ENCODE data around the gene CTNNA2.

CTNNA2 gene

GRCh38 chr2:80591233-80591632, 1078.4 kb downstream of the CTNNA2 start:
- WGBS (ENCODE audit: extremely low coverage, insufficient coverage, insufficient read length), result no CpG with 5 or more reads among the region's 2 CpGs
- H2BK5ac ChIP-seq (ENCODE audit: low read depth, low read length, poor library complexity), result no peak overlapping the region
- H4K91ac ChIP-seq (ENCODE audit: low read depth, low read length), result no peak overlapping the region
- no peak overlapping the region for H4K8ac ChIP-seq (ENCODE audit: low read depth, low read length)
- H3K4me1 ChIP-seq (ENCODE audit: control insufficient read depth in 1 of 2, insufficient read depth in 2 of 2, low read length in 2 of 2), result no peaks in the 10 kb centered on the region
- no peak overlapping the region for H3K4me3 ChIP-seq (ENCODE audit: low read depth, low read length)
- H3K36me3 ChIP-seq (ENCODE audit: control insufficient read depth in 1 of 2, insufficient read depth in 2 of 2, low read length in 2 of 2), result no peaks in the 10 kb centered on the region
- H2BK12ac ChIP-seq (ENCODE audit: low read length), result no peak overlapping the region
- no peak overlapping the region for H3K9ac ChIP-seq (ENCODE audit: low read length)
- no peaks in the 10 kb centered on the region for H3K79me2 ChIP-seq (ENCODE audit: control insufficient read depth, insufficient read depth, low read length, poor library complexity)
- no peak overlapping the region for H2AK5ac ChIP-seq (ENCODE audit: low read length)
- no peak overlapping the region for H3K23ac ChIP-seq (ENCODE audit: low read length)
- no peak overlapping the region for H3K4ac ChIP-seq (ENCODE audit: low read depth, low read length)
- H3K18ac ChIP-seq (ENCODE audit: low read length), result no peak overlapping the region
- H4K12ac ChIP-seq (ENCODE audit: low read depth, low read length), result no peak overlapping the region
- H3K14ac ChIP-seq (ENCODE audit: low read length), result no peak overlapping the region
- no peaks in the 10 kb centered on the region for H3K27me3 ChIP-seq (ENCODE audit: insufficient read depth, low read length)
- H3K9me3 ChIP-seq (ENCODE audit: insufficient read depth, low read depth, low read length), result peaks cover 2% of the 10 kb centered on the region
- no peak for DNase-seq
- no peaks in the 10 kb centered on the region for H3K79me1 ChIP-seq (ENCODE audit: low read length)
- no peak overlapping the region for H3K4me2 ChIP-seq (ENCODE audit: low read length)
- H2AFZ ChIP-seq (ENCODE audit: insufficient read depth, low read length, poor library complexity), result no peak overlapping the region
- no peak overlapping the region for H3K27ac ChIP-seq (ENCODE audit: low read depth, low read length)
- H2BK120ac ChIP-seq (ENCODE audit: insufficient read depth, low read length, poor library complexity), result no peak overlapping the region

GRCh38 chr2:80592106-80592505, 1079.3 kb downstream of the CTNNA2 start:
- H3K79me1 ChIP-seq (ENCODE audit: low read length), result no peaks in the 10 kb centered on the region
- DNase-seq, result no peak
- no peak overlapping the region for H3K4ac ChIP-seq (ENCODE audit: low read depth, low read length)
- H3K36me3 ChIP-seq (ENCODE audit: control insufficient read depth in 1 of 2, insufficient read depth in 2 of 2, low read length in 2 of 2), result no peaks in the 10 kb centered on the region
- no peak overlapping the region for H3K18ac ChIP-seq (ENCODE audit: low read length)
- no peak overlapping the region for H2BK12ac ChIP-seq (ENCODE audit: low read length)
- no peak overlapping the region for H3K4me2 ChIP-seq (ENCODE audit: low read length)
- no peaks in the 10 kb centered on the region for H3K79me2 ChIP-seq (ENCODE audit: control insufficient read depth, insufficient read depth, low read length, poor library complexity)
- H2BK5ac ChIP-seq (ENCODE audit: low read depth, low read length, poor library complexity), result no peak overlapping the region
- no peak overlapping the region for H3K4me3 ChIP-seq (ENCODE audit: low read depth, low read length)
- no peak overlapping the region for H3K23ac ChIP-seq (ENCODE audit: low read length)
- no peak overlapping the region for H2AFZ ChIP-seq (ENCODE audit: insufficient read depth, low read length, poor library complexity)
- no peak overlapping the region for H3K14ac ChIP-seq (ENCODE audit: low read length)
- H3K9me3 ChIP-seq (ENCODE audit: insufficient read depth, low read depth, low read length), result no peaks in the 10 kb centered on the region
- H2BK120ac ChIP-seq (ENCODE audit: insufficient read depth, low read length, poor library complexity), result no peak overlapping the region
- no peak overlapping the region for H2AK5ac ChIP-seq (ENCODE audit: low read length)
- no peak overlapping the region for H4K8ac ChIP-seq (ENCODE audit: low read depth, low read length)
- no peak overlapping the region for H4K12ac ChIP-seq (ENCODE audit: low read depth, low read length)
- no CpG with 5 or more reads among the region's 2 CpGs for WGBS (ENCODE audit: extremely low coverage, insufficient coverage, insufficient read length)
- H3K27me3 ChIP-seq (ENCODE audit: insufficient read depth, low read length), result no peaks in the 10 kb centered on the region
- H3K9ac ChIP-seq (ENCODE audit: low read length), result no peak overlapping the region
- no peak overlapping the region for H3K27ac ChIP-seq (ENCODE audit: low read depth, low read length)
- no peak overlapping the region for H4K91ac ChIP-seq (ENCODE audit: low read depth, low read length)
- no peaks in the 10 kb centered on the region for H3K4me1 ChIP-seq (ENCODE audit: control insufficient read depth in 1 of 2, insufficient read depth in 2 of 2, low read length in 2 of 2)

- Histone ChIP-seq H3K9ac (ENCODE audit: low read length) (no peak overlapping the region), H3K23ac (ENCODE audit: low read length) (no peak overlapping the region)
These were observed 1097.3 kb downstream of the CTNNA2 start for GRCh38 chr2:80610108-80610507.

GRCh38 chr2:80621656-80622055, 1108.8 kb downstream of the CTNNA2 start:
- H3K36me3 ChIP-seq (ENCODE audit: control insufficient read depth in 1 of 2, insufficient read depth in 2 of 2, low read length in 2 of 2), result no peaks in the 10 kb centered on the region
- H4K91ac ChIP-seq (ENCODE audit: low read depth, low read length), result no peak overlapping the region
- H4K12ac ChIP-seq (ENCODE audit: low read depth, low read length), result no peak overlapping the region
- H2BK12ac ChIP-seq (ENCODE audit: low read length), result no peak overlapping the region
- no peak overlapping the region for H4K8ac ChIP-seq (ENCODE audit: low read depth, low read length)
- WGBS (ENCODE audit: extremely low coverage, insufficient coverage, insufficient read length), result no CpG with 5 or more reads among the region's 3 CpGs
- H2BK120ac ChIP-seq (ENCODE audit: insufficient read depth, low read length, poor library complexity), result no peak overlapping the region
- no peak overlapping the region for H3K4me3 ChIP-seq (ENCODE audit: low read depth, low read length)
- H2AK5ac ChIP-seq (ENCODE audit: low read length), result no peak overlapping the region
- no peak overlapping the region for H3K27ac ChIP-seq (ENCODE audit: low read depth, low read length)
- H3K14ac ChIP-seq (ENCODE audit: low read length), result no peak overlapping the region
- no peak overlapping the region for H3K23ac ChIP-seq (ENCODE audit: low read length)
- H2BK5ac ChIP-seq (ENCODE audit: low read depth, low read length, poor library complexity), result no peak overlapping the region
- H3K27me3 ChIP-seq (ENCODE audit: insufficient read depth, low read length), result no peaks in the 10 kb centered on the region
- no peak overlapping the region for H3K18ac ChIP-seq (ENCODE audit: low read length)
- H2AFZ ChIP-seq (ENCODE audit: insufficient read depth, low read length, poor library complexity), result no peak overlapping the region
- no peak for DNase-seq
- no peak overlapping the region for H3K9ac ChIP-seq (ENCODE audit: low read length)
- H3K9me3 ChIP-seq (ENCODE audit: insufficient read depth, low read depth, low read length), result no peaks in the 10 kb centered on the region
- no peaks in the 10 kb centered on the region for H3K79me2 ChIP-seq (ENCODE audit: control insufficient read depth, insufficient read depth, low read length, poor library complexity)
- no peak overlapping the region for H3K4me2 ChIP-seq (ENCODE audit: low read length)
- no peak overlapping the region for H3K4ac ChIP-seq (ENCODE audit: low read depth, low read length)
- H3K79me1 ChIP-seq (ENCODE audit: low read length), result no peaks in the 10 kb centered on the region
- no peaks in the 10 kb centered on the region for H3K4me1 ChIP-seq (ENCODE audit: control insufficient read depth in 1 of 2, insufficient read depth in 2 of 2, low read length in 2 of 2)

More at GRCh38 chr2:80610108-80610507, 1097.3 kb downstream of the CTNNA2 start:
- no peak overlapping the region for H2BK5ac ChIP-seq (ENCODE audit: low read depth, low read length, poor library complexity)
- H3K18ac ChIP-seq (ENCODE audit: low read length), result no peak overlapping the region
- no peak overlapping the region for H4K91ac ChIP-seq (ENCODE audit: low read depth, low read length)
- H3K4me2 ChIP-seq (ENCODE audit: low read length), result no peak overlapping the region
- no peaks in the 10 kb centered on the region for H3K4me1 ChIP-seq (ENCODE audit: control insufficient read depth in 1 of 2, insufficient read depth in 2 of 2, low read length in 2 of 2)
- H3K9me3 ChIP-seq (ENCODE audit: insufficient read depth, low read depth, low read length), result no peaks in the 10 kb centered on the region
- H2BK12ac ChIP-seq (ENCODE audit: low read length), result no peak overlapping the region
- no peak overlapping the region for H2BK120ac ChIP-seq (ENCODE audit: insufficient read depth, low read length, poor library complexity)
- H4K12ac ChIP-seq (ENCODE audit: low read depth, low read length), result no peak overlapping the region
- H3K14ac ChIP-seq (ENCODE audit: low read length), result no peak overlapping the region
- H3K27me3 ChIP-seq (ENCODE audit: insufficient read depth, low read length), result no peaks in the 10 kb centered on the region
- H3K27ac ChIP-seq (ENCODE audit: low read depth, low read length), result no peak overlapping the region
- no peak overlapping the region for H3K4me3 ChIP-seq (ENCODE audit: low read depth, low read length)
- no peaks in the 10 kb centered on the region for H3K79me1 ChIP-seq (ENCODE audit: low read length)
- H3K36me3 ChIP-seq (ENCODE audit: control insufficient read depth in 1 of 2, insufficient read depth in 2 of 2, low read length in 2 of 2), result no peaks in the 10 kb centered on the region
- no peak overlapping the region for H3K4ac ChIP-seq (ENCODE audit: low read depth, low read length)
- H3K79me2 ChIP-seq (ENCODE audit: control insufficient read depth, insufficient read depth, low read length, poor library complexity), result no peaks in the 10 kb centered on the region
- H2AFZ ChIP-seq (ENCODE audit: insufficient read depth, low read length, poor library complexity), result no peak overlapping the region
- no peak overlapping the region for H4K8ac ChIP-seq (ENCODE audit: low read depth, low read length)
- H2AK5ac ChIP-seq (ENCODE audit: low read length), result no peak overlapping the region
- DNase-seq, result no peak
